ENCODE data around the gene SPI1.

Gene SPI1

DNA sequence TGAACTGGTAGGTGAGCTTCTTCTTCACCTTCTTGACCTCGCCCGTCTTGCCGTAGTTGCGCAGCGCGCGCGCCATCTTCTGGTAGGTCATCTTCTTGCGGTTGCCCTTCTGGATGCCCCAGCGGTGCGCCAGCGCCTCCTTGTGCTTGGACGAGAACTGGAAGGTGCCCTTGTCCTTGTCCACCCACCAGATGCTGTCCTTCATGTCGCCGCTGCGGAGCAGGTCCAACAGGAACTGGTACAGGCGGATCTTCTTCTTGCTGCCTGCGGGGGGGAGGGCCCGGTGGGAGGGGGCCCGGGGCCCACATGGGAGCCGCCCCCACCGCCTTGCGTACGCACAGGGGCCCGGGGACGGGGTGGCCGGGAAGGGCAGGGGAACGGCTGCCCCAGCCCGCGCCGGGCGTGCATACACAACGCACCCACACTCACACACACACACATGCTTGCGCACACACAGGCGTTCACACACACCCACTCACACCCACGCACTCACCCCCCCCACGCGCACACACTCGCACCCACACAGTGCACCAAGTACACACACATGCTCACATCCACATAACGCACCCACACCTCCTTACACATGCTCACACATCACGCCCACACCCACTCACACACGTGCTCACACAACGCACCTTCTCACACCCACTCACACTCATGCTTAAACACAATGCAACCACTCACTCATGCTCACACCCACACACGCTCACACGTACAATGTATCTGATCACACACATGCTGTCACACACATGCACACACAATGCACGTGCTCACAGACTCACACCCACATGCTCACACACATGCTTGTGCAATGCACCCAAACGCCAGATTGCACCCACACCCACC is 22.8 kb downstream of the SPI1 start (continued):
- peak; percentile 80 for TF ChIP-seq PBX3 (CRISPR knock-in tag; IDR thresholded peaks at IDR 0.05)
- TF ChIP-seq GLIS1 (tag by site-specific recombination; IDR thresholded peaks at IDR 0.05) = peak; percentile 43
- no peak for TF ChIP-seq ZNF138 (tag by site-specific recombination; IDR thresholded peaks at IDR 0.05; ENCODE audit: borderline replicate concordance)
- TF ChIP-seq, protein P1, sequence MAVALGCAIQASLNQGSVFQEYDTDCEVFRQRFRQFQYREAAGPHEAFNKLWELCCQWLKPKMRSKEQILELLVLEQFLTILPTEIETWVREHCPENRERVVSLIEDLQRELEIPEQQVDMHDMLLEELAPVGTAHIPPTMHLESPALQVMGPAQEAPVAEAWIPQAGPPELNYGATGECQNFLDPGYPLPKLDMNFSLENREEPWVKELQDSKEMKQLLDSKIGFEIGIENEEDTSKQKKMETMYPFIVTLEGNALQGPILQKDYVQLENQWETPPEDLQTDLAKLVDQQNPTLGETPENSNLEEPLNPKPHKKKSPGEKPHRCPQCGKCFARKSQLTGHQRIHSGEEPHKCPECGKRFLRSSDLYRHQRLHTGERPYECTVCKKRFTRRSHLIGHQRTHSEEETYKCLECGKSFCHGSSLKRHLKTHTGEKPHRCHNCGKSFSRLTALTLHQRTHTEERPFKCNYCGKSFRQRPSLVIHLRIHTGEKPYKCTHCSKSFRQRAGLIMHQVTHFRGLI (tag by site-specific recombination; IDR thresholded peaks at IDR 0.05) = no peak
- no peak for TF ChIP-seq ZNF404 (tag by site-specific recombination; IDR thresholded peaks at IDR 0.05)
- TF ChIP-seq KLF9 (tag by site-specific recombination; IDR thresholded peaks at IDR 0.05; ENCODE audit: low read depth) = peak; percentile 36; the same call in 1 of the 2 replicates
- TF ChIP-seq GFI1B (tag by site-specific recombination; IDR thresholded peaks at IDR 0.05) = no peak
- no peak for TF ChIP-seq ZNF626 (tag by site-specific recombination; IDR thresholded peaks at IDR 0.05)
- peak; percentile 100 for TF ChIP-seq ZNF654 (tag by site-specific recombination; IDR thresholded peaks at IDR 0.05; ENCODE audit: low read depth)
- TF ChIP-seq MEIS1 (CRISPR knock-in tag; IDR thresholded peaks at IDR 0.05; ENCODE audit: borderline replicate concordance) = no peak
- TF ChIP-seq, protein P2, sequence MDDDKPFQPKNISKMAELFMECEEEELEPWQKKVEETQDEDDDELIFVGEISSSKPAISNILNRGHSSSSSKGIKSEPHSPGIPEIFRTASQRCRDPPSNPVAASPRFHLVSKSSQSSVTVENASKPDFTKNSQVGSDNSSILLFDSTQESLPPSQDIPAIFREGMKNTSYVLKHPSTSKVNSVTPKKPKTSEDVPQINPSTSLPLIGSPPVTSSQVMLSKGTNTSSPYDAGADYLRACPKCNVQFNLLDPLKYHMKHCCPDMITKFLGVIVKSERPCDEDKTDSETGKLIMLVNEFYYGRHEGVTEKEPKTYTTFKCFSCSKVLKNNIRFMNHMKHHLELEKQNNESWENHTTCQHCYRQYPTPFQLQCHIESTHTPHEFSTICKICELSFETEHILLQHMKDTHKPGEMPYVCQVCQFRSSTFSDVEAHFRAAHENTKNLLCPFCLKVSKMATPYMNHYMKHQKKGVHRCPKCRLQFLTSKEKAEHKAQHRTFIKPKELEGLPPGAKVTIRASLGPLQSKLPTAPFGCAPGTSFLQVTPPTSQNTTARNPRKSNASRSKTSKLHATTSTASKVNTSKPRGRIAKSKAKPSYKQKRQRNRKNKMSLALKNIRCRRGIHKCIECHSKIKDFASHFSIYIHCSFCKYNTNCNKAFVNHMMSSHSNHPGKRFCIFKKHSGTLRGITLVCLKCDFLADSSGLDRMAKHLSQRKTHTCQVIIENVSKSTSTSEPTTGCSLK (tag by site-specific recombination; IDR thresholded peaks at IDR 0.05) = no peak
- TF ChIP-seq ZNF324 (tag by site-specific recombination; IDR thresholded peaks at IDR 0.05) = no peak
- peak; percentile 46; the same call in 1 of the 2 replicates for TF ChIP-seq ZNF629 (tag by site-specific recombination; IDR thresholded peaks at IDR 0.05)
- TF ChIP-seq, protein P3, sequence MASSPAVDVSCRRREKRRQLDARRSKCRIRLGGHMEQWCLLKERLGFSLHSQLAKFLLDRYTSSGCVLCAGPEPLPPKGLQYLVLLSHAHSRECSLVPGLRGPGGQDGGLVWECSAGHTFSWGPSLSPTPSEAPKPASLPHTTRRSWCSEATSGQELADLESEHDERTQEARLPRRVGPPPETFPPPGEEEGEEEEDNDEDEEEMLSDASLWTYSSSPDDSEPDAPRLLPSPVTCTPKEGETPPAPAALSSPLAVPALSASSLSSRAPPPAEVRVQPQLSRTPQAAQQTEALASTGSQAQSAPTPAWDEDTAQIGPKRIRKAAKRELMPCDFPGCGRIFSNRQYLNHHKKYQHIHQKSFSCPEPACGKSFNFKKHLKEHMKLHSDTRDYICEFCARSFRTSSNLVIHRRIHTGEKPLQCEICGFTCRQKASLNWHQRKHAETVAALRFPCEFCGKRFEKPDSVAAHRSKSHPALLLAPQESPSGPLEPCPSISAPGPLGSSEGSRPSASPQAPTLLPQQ (tag by site-specific recombination; IDR thresholded peaks at IDR 0.05) = peak; percentile 83
- TF ChIP-seq YY2 (tag by site-specific recombination; IDR thresholded peaks at IDR 0.05) = peak; percentile 26; the same call in 1 of the 2 replicates
- no peak; the same call in 1 of the 2 replicates for TF ChIP-seq ZNF704 (tag by site-specific recombination; IDR thresholded peaks at IDR 0.05)
- TF ChIP-seq, protein P4, sequence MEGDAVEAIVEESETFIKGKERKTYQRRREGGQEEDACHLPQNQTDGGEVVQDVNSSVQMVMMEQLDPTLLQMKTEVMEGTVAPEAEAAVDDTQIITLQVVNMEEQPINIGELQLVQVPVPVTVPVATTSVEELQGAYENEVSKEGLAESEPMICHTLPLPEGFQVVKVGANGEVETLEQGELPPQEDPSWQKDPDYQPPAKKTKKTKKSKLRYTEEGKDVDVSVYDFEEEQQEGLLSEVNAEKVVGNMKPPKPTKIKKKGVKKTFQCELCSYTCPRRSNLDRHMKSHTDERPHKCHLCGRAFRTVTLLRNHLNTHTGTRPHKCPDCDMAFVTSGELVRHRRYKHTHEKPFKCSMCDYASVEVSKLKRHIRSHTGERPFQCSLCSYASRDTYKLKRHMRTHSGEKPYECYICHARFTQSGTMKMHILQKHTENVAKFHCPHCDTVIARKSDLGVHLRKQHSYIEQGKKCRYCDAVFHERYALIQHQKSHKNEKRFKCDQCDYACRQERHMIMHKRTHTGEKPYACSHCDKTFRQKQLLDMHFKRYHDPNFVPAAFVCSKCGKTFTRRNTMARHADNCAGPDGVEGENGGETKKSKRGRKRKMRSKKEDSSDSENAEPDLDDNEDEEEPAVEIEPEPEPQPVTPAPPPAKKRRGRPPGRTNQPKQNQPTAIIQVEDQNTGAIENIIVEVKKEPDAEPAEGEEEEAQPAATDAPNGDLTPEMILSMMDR (tag by site-specific recombination; IDR thresholded peaks at IDR 0.05) = peak; percentile 98
- no peak for TF ChIP-seq ZNF274 (IDR thresholded peaks at IDR 0.05; ENCODE audit: low read length)
- no peak for TF ChIP-seq ZNF274 (tag by site-specific recombination; IDR thresholded peaks at IDR 0.05; ENCODE audit: borderline replicate concordance)
- no peak for TF ChIP-seq HOXC10 (CRISPR knock-in tag; IDR thresholded peaks at IDR 0.05)
- TF ChIP-seq ZNF391 (tag by site-specific recombination; IDR thresholded peaks at IDR 0.05; ENCODE audit: borderline replicate concordance, low read depth) = peak; percentile 69; the same call in 1 of the 2 replicates
- TF ChIP-seq ZNF791 (tag by site-specific recombination; IDR thresholded peaks at IDR 0.05) = no peak
- TF ChIP-seq ZNF148 (tag by site-specific recombination; IDR thresholded peaks at IDR 0.05; ENCODE audit: borderline replicate concordance) = no peak
- TF ChIP-seq ZNF792 (tag by site-specific recombination; IDR thresholded peaks at IDR 0.05) = 0 out of 2 replicates have a peak, but pooled peaks have one; percentile 5
- no peak for TF ChIP-seq ZNF776 (tag by site-specific recombination; IDR thresholded peaks at IDR 0.05; ENCODE audit: borderline replicate concordance)
- peak; percentile 69 for TF ChIP-seq ZNF341 (tag by site-specific recombination; IDR thresholded peaks at IDR 0.05; ENCODE audit: low read depth)
- TF ChIP-seq ZNF350 (tag by site-specific recombination; IDR thresholded peaks at IDR 0.05) = no peak

Measured in HEK293 (cell line).